ENCODE measurements around the gene ADAMTSL3.

GRCh38 chr15:83732196-83732595 is 78.3 kb downstream of the ADAMTSL3 start:
- TF ChIP-seq CTCF (IDR thresholded peaks at IDR 0.05; ENCODE audit: insufficient read depth, low read depth, low read length) (no peak), EZH2 (IDR thresholded peaks at IDR 0.05; ENCODE audit: insufficient read depth, low read length) (no peak)

All from astrocyte (in vitro differentiated cells and primary cell).